ENCODE results near the gene SERPINE3.

The SERPINE3 gene

GRCh38 chr13:51303882-51304281, 35.6 kb upstream of the SERPINE3 start:
- no peak for DNase-seq (ENCODE audit: low spot score)
- no peak for TF ChIP-seq CTCF (IDR thresholded peaks at IDR 0.05; ENCODE audit: borderline replicate concordance, control extremely low read depth, extremely low read depth, insufficient read depth, missing control alignments)

GRCh38 chr13:51305271-51305967, 34.1 kb upstream of the SERPINE3 start:
- no peak for DNase-seq (ENCODE audit: low spot score)
- in situ Hi-C loops (cut with MboI; ENCODE audit: low sequenced_read_pairs, unreplicated experiment): no loop called here
- TF ChIP-seq CTCF (IDR thresholded peaks at IDR 0.05; ENCODE audit: borderline replicate concordance, control extremely low read depth, extremely low read depth, insufficient read depth, missing control alignments): no peak

More at GRCh38 chr13:51303882-51304281, 35.6 kb upstream of the SERPINE3 start:
- in situ Hi-C loops (cut with MboI; ENCODE audit: low sequenced_read_pairs, unreplicated experiment): no loop called here

- TF ChIP-seq CTCF (IDR thresholded peaks at IDR 0.05; ENCODE audit: borderline replicate concordance, control extremely low read depth, extremely low read depth, insufficient read depth, missing control alignments): no peak
- no peak for DNase-seq (ENCODE audit: low spot score)
Measured at GRCh38 chr13:51308781-51309180, 30.7 kb upstream of the SERPINE3 start.

GRCh38 chr13:51311231-51311630, 28.3 kb upstream of the SERPINE3 start:
- DNase-seq (ENCODE audit: low spot score): no peak
- TF ChIP-seq CTCF (IDR thresholded peaks at IDR 0.05; ENCODE audit: borderline replicate concordance, control extremely low read depth, extremely low read depth, insufficient read depth, missing control alignments): no peak
- in situ Hi-C loops (cut with MboI; ENCODE audit: low sequenced_read_pairs, unreplicated experiment): no loop called here

More at GRCh38 chr13:51308781-51309180, 30.7 kb upstream of the SERPINE3 start:
- in situ Hi-C loops (cut with MboI; ENCODE audit: low sequenced_read_pairs, unreplicated experiment): no loop called here

- DNase-seq (ENCODE audit: low spot score): no peak
- in situ Hi-C loops (cut with MboI; ENCODE audit: low sequenced_read_pairs, unreplicated experiment): no loop called here
- TF ChIP-seq CTCF (IDR thresholded peaks at IDR 0.05; ENCODE audit: borderline replicate concordance, control extremely low read depth, extremely low read depth, insufficient read depth, missing control alignments): no peak
Measured at GRCh38 chr13:51311957-51312520, 27.5 kb upstream of the SERPINE3 start.

- no peak for TF ChIP-seq CTCF (IDR thresholded peaks at IDR 0.05; ENCODE audit: borderline replicate concordance, control extremely low read depth, extremely low read depth, insufficient read depth, missing control alignments)
- DNase-seq (ENCODE audit: low spot score): no peak
- in situ Hi-C loops (cut with MboI; ENCODE audit: low sequenced_read_pairs, unreplicated experiment): no loop called here
Measured at GRCh38 chr13:51313619-51314018, 25.9 kb upstream of the SERPINE3 start.
